ENCODE measurements around the gene ITGA6.
A peak's percentile ranks its signal among the peaks of the same experiment; 100 is the strongest.

The ITGA6 gene

DNA sequence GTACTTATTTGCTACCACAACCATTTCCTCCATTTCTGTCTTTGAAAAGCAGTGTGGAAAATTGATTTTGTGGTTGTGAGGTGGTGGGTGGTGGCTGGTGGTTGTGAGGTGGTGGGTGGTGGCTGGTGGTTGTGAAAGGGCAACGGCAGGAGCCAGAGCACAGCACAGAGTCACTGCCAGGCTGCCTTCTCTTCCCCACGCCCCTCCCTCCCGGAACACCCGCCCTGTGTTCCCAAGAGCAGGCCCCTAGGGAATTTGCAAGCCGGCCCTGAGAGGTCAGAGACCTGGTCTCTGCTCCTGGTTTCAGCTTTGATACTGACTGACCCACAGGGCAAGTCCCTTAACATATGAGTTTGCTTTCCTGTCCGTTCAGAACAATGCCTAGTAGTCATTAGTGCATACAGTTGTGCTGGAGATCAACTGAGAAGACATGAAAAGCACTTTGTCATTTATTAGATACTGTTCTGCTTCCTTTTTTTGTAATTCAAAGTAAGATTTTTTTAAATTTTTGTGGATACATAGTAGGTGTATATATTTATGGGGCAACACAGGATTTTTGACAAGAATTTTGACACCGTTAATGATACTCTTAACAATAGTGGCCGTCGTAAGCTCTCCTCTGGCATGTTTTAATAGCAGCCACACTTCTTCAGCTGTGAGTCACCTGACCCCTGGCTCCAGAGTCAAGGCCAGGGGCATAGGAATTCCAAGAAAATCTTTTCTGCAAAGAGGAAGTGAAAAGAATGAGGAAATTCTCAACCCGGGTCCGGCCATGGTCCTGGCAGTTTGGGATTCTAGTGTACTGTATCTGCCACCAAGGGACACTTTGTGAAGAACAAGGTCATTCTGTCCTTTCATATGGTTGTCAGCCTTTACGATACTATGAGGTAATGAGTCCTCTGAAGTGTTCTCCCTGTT lies 53.2 kb downstream of the ITGA6 start:
- TF ChIP-seq, protein P1, sequence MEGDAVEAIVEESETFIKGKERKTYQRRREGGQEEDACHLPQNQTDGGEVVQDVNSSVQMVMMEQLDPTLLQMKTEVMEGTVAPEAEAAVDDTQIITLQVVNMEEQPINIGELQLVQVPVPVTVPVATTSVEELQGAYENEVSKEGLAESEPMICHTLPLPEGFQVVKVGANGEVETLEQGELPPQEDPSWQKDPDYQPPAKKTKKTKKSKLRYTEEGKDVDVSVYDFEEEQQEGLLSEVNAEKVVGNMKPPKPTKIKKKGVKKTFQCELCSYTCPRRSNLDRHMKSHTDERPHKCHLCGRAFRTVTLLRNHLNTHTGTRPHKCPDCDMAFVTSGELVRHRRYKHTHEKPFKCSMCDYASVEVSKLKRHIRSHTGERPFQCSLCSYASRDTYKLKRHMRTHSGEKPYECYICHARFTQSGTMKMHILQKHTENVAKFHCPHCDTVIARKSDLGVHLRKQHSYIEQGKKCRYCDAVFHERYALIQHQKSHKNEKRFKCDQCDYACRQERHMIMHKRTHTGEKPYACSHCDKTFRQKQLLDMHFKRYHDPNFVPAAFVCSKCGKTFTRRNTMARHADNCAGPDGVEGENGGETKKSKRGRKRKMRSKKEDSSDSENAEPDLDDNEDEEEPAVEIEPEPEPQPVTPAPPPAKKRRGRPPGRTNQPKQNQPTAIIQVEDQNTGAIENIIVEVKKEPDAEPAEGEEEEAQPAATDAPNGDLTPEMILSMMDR (IDR thresholded peaks at IDR 0.05; ENCODE audit: control insufficient read depth, insufficient read depth, low read depth, low read length, missing control alignments), result no peak
- no peak for DNase-seq (ENCODE audit: low read depth)
- H3K4me3 ChIP-seq (ENCODE audit: control insufficient read depth, low read depth, low read length), result no peak overlapping the region

DNA sequence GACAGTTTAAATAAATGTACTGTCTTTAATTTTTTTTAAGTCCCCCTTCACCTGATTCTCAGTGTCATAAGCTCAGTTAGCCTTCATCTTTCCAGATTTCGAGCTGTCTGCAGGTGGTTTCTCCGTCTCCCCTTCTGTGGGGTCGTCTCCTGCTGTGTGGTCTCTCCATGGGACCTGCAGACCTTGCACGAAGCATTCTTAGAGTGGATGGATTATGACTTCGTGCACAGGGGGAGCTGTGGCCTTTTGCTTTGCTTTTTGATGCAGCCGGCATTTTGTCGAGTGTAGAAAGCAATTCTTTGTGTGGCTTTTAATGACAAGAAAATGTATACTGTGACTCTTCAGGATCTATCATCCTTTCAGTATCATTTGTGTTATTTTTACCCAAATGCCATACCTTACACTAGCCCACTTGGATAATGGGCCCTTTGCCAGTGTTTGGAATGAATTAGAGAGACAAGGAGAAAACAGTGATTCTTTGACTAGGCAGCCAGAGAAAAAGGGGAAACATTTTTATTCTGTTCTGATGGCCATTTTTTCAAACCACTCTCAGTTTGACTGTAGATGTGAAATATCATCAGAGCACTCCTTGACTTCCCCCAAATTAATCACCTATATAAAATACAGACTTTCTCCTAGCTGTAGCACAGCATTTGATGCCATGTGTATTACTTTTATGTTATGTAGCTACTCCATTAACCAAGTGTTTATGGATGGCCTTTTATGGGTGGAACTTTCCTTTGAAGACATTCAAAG lies 54.3 kb downstream of the ITGA6 start:
- H3K4me3 ChIP-seq (ENCODE audit: control insufficient read depth, low read depth, low read length), result no peak overlapping the region
- no peak for DNase-seq (ENCODE audit: low read depth)
- TF ChIP-seq, protein P1 (IDR thresholded peaks at IDR 0.05; ENCODE audit: control insufficient read depth, insufficient read depth, low read depth, low read length, missing control alignments), result no peak

DNA sequence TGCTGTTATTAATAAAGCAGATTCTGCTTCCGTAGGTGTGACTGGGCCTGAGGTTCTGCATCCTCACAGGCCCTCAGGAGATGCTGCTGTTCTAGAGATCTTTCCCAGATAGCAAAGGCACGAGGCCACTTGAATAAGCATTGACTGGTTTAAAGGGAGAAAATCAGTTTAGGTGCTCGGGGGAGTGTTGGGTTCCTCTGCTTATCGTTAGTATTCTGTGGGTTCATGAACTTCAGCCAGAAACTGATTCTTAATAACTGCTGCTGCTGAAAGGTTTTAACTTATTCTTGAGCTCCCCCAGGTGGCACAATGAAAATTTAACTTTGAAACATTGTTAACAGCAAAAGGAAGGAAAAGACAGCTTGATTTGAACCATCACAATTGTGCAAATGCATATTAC lies 56.9 kb downstream of the ITGA6 start:
- TF ChIP-seq, protein P1 (IDR thresholded peaks at IDR 0.05; ENCODE audit: control insufficient read depth, insufficient read depth, low read depth, low read length, missing control alignments), result peak; percentile 44
- no peak for DNase-seq (ENCODE audit: low read depth)
- no peak overlapping the region for H3K4me3 ChIP-seq (ENCODE audit: control insufficient read depth, low read depth, low read length)

DNA sequence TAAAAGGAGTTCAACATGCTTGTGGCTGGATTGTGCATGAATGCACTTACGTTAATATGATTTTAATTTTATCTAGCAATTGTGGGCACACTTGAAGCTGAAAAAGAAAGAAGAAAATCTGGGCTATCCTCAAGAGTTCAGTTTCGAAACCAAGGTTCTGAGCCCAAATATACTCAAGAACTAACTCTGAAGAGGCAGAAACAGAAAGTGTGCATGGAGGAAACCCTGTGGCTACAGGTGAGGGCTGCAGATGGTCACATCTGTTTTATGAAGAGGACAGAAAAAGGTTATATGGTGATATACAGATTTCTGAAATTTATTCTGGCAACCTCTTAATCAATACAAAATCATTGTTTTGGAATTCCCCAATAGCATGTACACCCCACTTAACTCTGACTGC lies 57.3 kb downstream of the ITGA6 start:
- DNase-seq (ENCODE audit: low read depth), result no peak
- H3K4me3 ChIP-seq (ENCODE audit: control insufficient read depth, low read depth, low read length), result no peak overlapping the region
- TF ChIP-seq, protein P1 (IDR thresholded peaks at IDR 0.05; ENCODE audit: control insufficient read depth, insufficient read depth, low read depth, low read length, missing control alignments), result no peak

DNA sequence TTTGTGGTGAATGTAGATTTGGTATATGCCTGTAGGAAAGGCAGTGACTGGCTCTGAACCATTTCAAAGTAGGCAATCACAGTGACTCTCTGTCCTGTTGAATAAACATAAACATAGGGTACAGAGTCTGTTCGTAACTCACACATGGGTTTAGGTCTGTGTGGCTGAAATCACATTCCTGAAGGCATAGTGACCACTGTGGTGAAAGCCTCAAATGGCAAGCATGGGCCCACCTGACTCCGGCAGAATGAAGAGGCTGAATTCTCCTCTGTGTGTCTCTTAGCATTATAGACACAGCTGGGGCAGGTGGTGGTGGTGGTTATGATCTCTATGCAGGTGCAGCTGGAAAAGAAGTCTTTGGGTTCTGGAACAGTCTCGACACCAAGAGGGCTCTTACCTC lies 61.2 kb downstream of the ITGA6 start:
- no peak for DNase-seq (ENCODE audit: low read depth)
- no peak overlapping the region for H3K4me3 ChIP-seq (ENCODE audit: control insufficient read depth, low read depth, low read length)
- TF ChIP-seq, protein P1 (IDR thresholded peaks at IDR 0.05; ENCODE audit: control insufficient read depth, insufficient read depth, low read depth, low read length, missing control alignments), result no peak

DNA sequence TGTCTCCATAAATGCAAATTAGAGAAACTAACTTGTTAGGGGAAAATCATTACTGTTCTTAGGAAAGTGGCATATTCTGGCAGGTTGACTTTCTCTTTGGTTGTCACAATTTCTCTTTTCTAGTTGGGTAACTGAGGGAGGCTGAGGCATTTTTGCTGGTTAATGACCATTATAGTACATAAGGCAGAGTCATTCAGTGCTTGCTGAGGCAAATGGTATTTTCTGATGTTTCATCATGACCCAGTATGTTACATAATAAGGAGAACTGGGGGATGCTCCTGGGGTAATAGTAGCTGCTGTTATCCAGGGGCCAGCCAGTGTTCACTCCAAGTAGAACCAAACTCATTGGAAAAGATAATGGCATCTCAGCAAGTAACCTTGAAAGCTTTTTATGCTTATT lies 62.3 kb downstream of the ITGA6 start:
- TF ChIP-seq, protein P1 (IDR thresholded peaks at IDR 0.05; ENCODE audit: control insufficient read depth, insufficient read depth, low read depth, low read length, missing control alignments), result no peak
- DNase-seq (ENCODE audit: low read depth), result peak; percentile 16

More for the DNA sequence above, 62.3 kb downstream of the ITGA6 start:
- H3K4me3 ChIP-seq (ENCODE audit: control insufficient read depth, low read depth, low read length), result no peak overlapping the region

All from AG09309 (cell line).